ENCODE measurements around the gene MTOR.

The MTOR gene

DNA sequence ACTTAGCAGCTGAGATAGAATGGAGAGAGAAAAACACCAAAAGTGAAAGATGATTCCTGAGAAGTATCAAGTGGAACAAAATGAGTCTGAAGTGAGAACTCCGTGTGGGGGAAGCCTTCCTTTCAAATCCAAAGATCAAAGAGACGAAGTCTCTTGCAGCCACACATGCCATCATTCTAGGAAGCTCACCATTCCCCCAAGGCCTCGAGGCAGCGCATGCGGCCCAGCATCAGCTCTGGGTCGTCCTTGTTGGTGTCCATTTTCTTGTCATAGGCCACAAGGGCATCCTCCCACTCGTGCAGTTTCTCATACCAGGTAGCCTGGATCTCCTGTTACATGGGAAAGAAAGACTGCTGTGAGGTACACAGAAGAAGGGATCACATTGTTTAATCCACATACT, 105.4 kb downstream of the MTOR start:
- Histone ChIP-seq H3F3A (ENCODE audit: insufficient read depth, low read length) (no peaks in the 10 kb centered on the region), H4K20me1 (ENCODE audit: insufficient read depth, low read length) (no peaks in the 10 kb centered on the region), H3K4me2 (ENCODE audit: low read depth, low read length) (no peak overlapping the region), H3K9ac (ENCODE audit: low read length) (no peak overlapping the region), H3K79me2 (ENCODE audit: low read length) (no peaks in the 10 kb centered on the region), H3K4me3 (ENCODE audit: low read length) (no peak overlapping the region), H3K27ac (ENCODE audit: low read length) (no peak overlapping the region), H3K27me3 (replicated peaks; ENCODE audit: insufficient read depth, low read length) (no peaks in the 10 kb centered on the region), H3K9me3 (replicated peaks; ENCODE audit: insufficient read depth, low read length) (no peaks in the 10 kb centered on the region), H3K4me1 (ENCODE audit: low read length) (no peaks in the 10 kb centered on the region), H3K36me3 (replicated peaks; ENCODE audit: insufficient read depth, low read length) (no peaks in the 10 kb centered on the region), H2AFZ (ENCODE audit: low read length) (no peak overlapping the region), H3K9me2 (replicated peaks; ENCODE audit: insufficient read depth, low read length) (no peaks in the 10 kb centered on the region)
- DNase-seq, result no peak
- TF ChIP-seq, protein P1, sequence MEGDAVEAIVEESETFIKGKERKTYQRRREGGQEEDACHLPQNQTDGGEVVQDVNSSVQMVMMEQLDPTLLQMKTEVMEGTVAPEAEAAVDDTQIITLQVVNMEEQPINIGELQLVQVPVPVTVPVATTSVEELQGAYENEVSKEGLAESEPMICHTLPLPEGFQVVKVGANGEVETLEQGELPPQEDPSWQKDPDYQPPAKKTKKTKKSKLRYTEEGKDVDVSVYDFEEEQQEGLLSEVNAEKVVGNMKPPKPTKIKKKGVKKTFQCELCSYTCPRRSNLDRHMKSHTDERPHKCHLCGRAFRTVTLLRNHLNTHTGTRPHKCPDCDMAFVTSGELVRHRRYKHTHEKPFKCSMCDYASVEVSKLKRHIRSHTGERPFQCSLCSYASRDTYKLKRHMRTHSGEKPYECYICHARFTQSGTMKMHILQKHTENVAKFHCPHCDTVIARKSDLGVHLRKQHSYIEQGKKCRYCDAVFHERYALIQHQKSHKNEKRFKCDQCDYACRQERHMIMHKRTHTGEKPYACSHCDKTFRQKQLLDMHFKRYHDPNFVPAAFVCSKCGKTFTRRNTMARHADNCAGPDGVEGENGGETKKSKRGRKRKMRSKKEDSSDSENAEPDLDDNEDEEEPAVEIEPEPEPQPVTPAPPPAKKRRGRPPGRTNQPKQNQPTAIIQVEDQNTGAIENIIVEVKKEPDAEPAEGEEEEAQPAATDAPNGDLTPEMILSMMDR (IDR thresholded peaks at IDR 0.05; ENCODE audit: low read length), result no peak
- TF ChIP-seq EZH2 (optimal IDR thresholded peaks at IDR 0.05; ENCODE audit: low read depth, low read length) (no peak), EZH2phosphoT487 (IDR thresholded peaks at IDR 0.05; ENCODE audit: low read length) (no peak)

DNA sequence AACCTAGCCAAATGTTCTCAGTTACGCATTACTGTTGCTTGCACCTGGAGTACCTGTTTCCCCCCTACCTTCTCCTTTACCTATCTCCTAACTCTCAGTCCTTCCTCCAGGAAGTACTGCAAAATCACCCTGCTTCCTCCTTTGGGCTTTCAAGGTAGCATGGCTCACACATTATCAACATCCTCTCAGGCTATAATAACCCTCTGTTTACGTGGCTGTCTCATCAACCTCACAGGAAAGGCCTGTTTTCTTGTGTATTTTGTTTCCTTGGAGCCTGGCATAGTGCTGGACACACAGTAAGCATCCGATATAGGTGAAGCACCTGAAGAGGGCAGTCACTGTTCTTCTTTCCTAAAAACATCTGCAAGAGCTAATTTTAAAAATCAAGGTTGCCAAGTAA, 105.9 kb downstream of the MTOR start:
- H4K20me1 ChIP-seq (ENCODE audit: insufficient read depth, low read length), result no peaks in the 10 kb centered on the region
- no peaks in the 10 kb centered on the region for H3K4me1 ChIP-seq (ENCODE audit: low read length)
- no peaks in the 10 kb centered on the region for H3K36me3 ChIP-seq (replicated peaks; ENCODE audit: insufficient read depth, low read length)
- H3K9me2 ChIP-seq (replicated peaks; ENCODE audit: insufficient read depth, low read length), result no peaks in the 10 kb centered on the region
- H3K27ac ChIP-seq (ENCODE audit: low read length), result no peak overlapping the region
- H3K27me3 ChIP-seq (replicated peaks; ENCODE audit: insufficient read depth, low read length), result no peaks in the 10 kb centered on the region
- no peak overlapping the region for H3K9ac ChIP-seq (ENCODE audit: low read length)
- no peak overlapping the region for H3K4me3 ChIP-seq (ENCODE audit: low read length)
- no peaks in the 10 kb centered on the region for H3F3A ChIP-seq (ENCODE audit: insufficient read depth, low read length)
- H3K79me2 ChIP-seq (ENCODE audit: low read length), result no peaks in the 10 kb centered on the region
- no peak for TF ChIP-seq EZH2 (optimal IDR thresholded peaks at IDR 0.05; ENCODE audit: low read depth, low read length)
- TF ChIP-seq EZH2phosphoT487 (IDR thresholded peaks at IDR 0.05; ENCODE audit: low read length), result no peak
- TF ChIP-seq, protein P1 (IDR thresholded peaks at IDR 0.05; ENCODE audit: low read length), result no peak
- no peaks in the 10 kb centered on the region for H3K9me3 ChIP-seq (replicated peaks; ENCODE audit: insufficient read depth, low read length)
- H2AFZ ChIP-seq (ENCODE audit: low read length), result no peak overlapping the region
- no peak overlapping the region for H3K4me2 ChIP-seq (ENCODE audit: low read depth, low read length)
- no peak for DNase-seq

DNA sequence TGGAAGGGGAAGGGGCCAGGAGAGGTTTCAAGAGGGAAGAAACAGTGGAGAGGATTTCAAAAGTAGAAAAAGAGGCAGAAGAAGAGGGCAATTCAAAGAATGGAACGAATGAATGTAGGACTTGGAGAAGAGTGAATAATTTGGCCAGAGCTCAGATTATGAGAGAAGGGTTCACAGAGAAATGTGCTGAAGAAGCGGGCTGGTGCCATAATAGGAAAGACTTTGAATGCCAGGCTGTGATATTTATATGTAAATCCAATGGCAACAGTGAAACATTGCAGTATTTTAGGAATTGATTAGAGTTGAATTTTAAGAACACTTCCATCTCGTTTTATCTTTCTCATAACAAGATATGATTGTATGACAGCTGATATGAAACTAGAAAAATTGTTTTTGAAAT, 109.2 kb downstream of the MTOR start:
- Histone ChIP-seq H3K4me1 (ENCODE audit: low read length) (no peaks in the 10 kb centered on the region), H3K9me2 (replicated peaks; ENCODE audit: insufficient read depth, low read length) (no peaks in the 10 kb centered on the region), H3F3A (ENCODE audit: insufficient read depth, low read length) (no peaks in the 10 kb centered on the region), H2AFZ (ENCODE audit: low read length) (no peak overlapping the region), H3K4me2 (ENCODE audit: low read depth, low read length) (no peak overlapping the region), H3K27me3 (replicated peaks; ENCODE audit: insufficient read depth, low read length) (no peaks in the 10 kb centered on the region), H3K4me3 (ENCODE audit: low read length) (no peak overlapping the region), H3K27ac (ENCODE audit: low read length) (no peak overlapping the region), H3K36me3 (replicated peaks; ENCODE audit: insufficient read depth, low read length) (no peaks in the 10 kb centered on the region), H3K9ac (ENCODE audit: low read length) (no peak overlapping the region), H3K79me2 (ENCODE audit: low read length) (no peaks in the 10 kb centered on the region), H3K9me3 (replicated peaks; ENCODE audit: insufficient read depth, low read length) (no peaks in the 10 kb centered on the region), H4K20me1 (ENCODE audit: insufficient read depth, low read length) (no peaks in the 10 kb centered on the region)
- TF ChIP-seq EZH2 (optimal IDR thresholded peaks at IDR 0.05; ENCODE audit: low read depth, low read length) (no peak), EZH2phosphoT487 (IDR thresholded peaks at IDR 0.05; ENCODE audit: low read length) (no peak)
- TF ChIP-seq, protein P1 (IDR thresholded peaks at IDR 0.05; ENCODE audit: low read length), result no peak
- DNase-seq, result no peak
